Nephron progenitor cell (in vitro differentiated cells): ENCODE measurements around the gene DHX57.

Experiments
- DNase-seq: peaks from one replicate; pipeline ENCODE4 v3.0.0; 2021
- H3K27ac Mint-ChIP-seq: 2 replicates; pipeline ENCODE4 v1.8.0; 2021; ENCODE audit warnings: mild to moderate bottlenecking, moderate library complexity, mixed read lengths
- H3K27me3 Mint-ChIP-seq: 2 replicates; pipeline ENCODE4 v1.8.0; 2021; ENCODE audit warnings: mild to moderate bottlenecking, low read depth, mixed read lengths; ENCODE audit not compliant: poor library complexity
- H3K36me3 Mint-ChIP-seq: 2 replicates; pipeline ENCODE4 v1.8.0; 2021; ENCODE audit warnings: low read depth, mixed read lengths
- H3K4me1 Mint-ChIP-seq: 2 replicates; pipeline ENCODE4 v1.8.0; 2021; ENCODE audit warnings: mixed read lengths
- H3K4me3 Mint-ChIP-seq: 2 replicates; pipeline ENCODE4 v1.8.0; 2021; ENCODE audit warnings: mild to moderate bottlenecking, moderate library complexity, mixed read lengths
- H3K9me3 Mint-ChIP-seq: 2 replicates; pipeline ENCODE4 v1.8.0; 2021; ENCODE audit warnings: mild to moderate bottlenecking, moderate library complexity, mixed read lengths
- TF ChIP-seq, protein P1 (sequence below): fragments of 200-600 bp; sonication (generic); IDR thresholded peaks from 2 replicates; pipeline ENCODE4 v1.5.0; 2021; ENCODE audit warnings: antibody characterized with exemption

Gene DHX57

DNA sequence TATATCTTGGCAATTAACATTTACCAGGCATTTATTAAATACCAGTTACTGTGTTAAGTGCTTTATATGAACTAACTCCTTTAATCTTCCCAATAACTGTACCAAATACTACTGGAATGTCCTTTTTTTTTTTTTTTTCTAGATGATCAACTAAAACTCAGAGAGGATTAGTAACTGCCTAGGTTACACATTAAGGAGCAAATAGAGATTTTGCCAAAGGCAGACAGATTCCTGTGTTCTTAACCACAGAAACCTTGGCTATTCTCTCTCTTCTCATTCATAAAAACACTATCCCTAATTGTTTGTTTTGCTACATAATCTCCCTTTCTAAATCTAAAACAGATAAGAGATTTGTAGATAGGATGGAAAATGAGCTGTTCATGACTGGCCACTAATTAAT, 13.3 kb downstream of the DHX57 start:
- H3K9me3 Mint-ChIP-seq = peaks cover 3% of the 10 kb centered on the region
- no peak overlapping the region for H3K27ac Mint-ChIP-seq
- H3K4me3 Mint-ChIP-seq = no peak overlapping the region
- TF ChIP-seq, protein P1, sequence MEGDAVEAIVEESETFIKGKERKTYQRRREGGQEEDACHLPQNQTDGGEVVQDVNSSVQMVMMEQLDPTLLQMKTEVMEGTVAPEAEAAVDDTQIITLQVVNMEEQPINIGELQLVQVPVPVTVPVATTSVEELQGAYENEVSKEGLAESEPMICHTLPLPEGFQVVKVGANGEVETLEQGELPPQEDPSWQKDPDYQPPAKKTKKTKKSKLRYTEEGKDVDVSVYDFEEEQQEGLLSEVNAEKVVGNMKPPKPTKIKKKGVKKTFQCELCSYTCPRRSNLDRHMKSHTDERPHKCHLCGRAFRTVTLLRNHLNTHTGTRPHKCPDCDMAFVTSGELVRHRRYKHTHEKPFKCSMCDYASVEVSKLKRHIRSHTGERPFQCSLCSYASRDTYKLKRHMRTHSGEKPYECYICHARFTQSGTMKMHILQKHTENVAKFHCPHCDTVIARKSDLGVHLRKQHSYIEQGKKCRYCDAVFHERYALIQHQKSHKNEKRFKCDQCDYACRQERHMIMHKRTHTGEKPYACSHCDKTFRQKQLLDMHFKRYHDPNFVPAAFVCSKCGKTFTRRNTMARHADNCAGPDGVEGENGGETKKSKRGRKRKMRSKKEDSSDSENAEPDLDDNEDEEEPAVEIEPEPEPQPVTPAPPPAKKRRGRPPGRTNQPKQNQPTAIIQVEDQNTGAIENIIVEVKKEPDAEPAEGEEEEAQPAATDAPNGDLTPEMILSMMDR = no peak
- no peaks in the 10 kb centered on the region for H3K27me3 Mint-ChIP-seq
- H3K36me3 Mint-ChIP-seq = peaks cover 66% of the 10 kb centered on the region
- DNase-seq = no peak
- no peaks in the 10 kb centered on the region for H3K4me1 Mint-ChIP-seq

DNA sequence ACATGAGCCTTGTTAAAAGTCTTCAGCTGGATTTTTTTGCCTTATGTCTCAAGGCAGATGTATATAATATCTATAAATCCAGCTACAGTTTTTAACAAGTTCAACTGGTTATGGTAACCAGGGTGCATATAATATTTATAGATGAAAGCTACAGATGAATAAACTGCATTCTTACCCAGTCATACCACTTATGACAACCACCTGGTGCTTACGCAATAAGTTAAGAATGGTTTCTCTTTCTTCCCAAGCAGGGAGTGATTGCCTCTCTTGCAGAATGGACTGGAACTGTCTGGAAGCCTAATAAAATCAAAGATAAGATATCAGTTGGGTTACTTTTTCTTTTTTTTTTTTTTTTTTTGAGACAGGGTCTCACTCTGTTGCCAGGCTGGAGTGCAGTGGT, 19.6 kb downstream of the DHX57 start:
- DNase-seq = no peak
- no peaks in the 10 kb centered on the region for H3K4me1 Mint-ChIP-seq
- no peak overlapping the region for H3K27ac Mint-ChIP-seq
- peaks cover 3% of the 10 kb centered on the region for H3K9me3 Mint-ChIP-seq
- no peak overlapping the region for H3K4me3 Mint-ChIP-seq
- TF ChIP-seq, protein P1 = no peak
- H3K27me3 Mint-ChIP-seq = peaks cover 3% of the 10 kb centered on the region
- H3K36me3 Mint-ChIP-seq = peaks cover 70% of the 10 kb centered on the region

DNA sequence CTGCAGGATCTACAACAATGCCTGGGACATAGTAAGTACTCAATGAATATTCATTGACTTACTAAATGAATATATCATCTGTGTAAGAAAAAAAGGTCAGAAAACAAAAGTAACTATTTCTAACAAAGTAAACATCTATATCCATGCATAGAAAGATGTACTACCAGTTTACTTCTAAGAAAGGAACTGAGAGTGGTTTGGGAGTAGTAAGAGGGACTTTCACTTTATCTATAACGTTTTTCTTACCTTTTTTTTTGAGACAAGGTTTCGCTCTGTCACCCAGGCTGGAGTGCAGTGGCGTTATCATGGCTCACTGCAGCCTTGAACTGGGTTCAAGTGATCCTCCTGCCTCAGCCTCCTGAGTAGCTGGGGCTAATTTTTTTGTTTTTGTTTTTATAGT, 25.7 kb downstream of the DHX57 start:
- TF ChIP-seq, protein P1 = no peak
- H3K4me1 Mint-ChIP-seq = no peaks in the 10 kb centered on the region
- peaks cover 73% of the 10 kb centered on the region for H3K36me3 Mint-ChIP-seq
- no peaks in the 10 kb centered on the region for H3K9me3 Mint-ChIP-seq
- no peak for DNase-seq
- H3K27ac Mint-ChIP-seq = no peak overlapping the region
- no peak overlapping the region for H3K4me3 Mint-ChIP-seq
- peaks cover 3% of the 10 kb centered on the region for H3K27me3 Mint-ChIP-seq

DNA sequence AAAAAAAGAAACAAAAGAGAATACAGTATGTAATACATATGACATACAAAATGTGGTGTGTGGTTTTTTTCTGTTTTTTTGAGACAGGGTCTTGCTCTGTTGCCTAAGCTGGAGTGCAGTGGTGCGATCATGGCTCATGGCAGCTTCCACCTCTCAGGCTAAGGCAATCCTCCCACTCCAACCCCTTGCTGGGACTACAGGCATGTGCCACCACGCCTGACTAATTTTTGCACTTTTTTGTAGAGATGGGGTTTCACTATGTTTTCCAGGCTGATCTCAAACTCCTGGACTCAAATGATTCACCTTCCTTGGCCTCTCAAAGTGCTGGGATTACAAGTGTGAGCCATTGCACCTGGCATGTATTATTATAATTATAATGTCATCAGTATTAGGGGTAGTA, 38.9 kb downstream of the DHX57 start:
- Mint-ChIP-seq H3K4me3 (no peak overlapping the region), H3K9me3 (no peaks in the 10 kb centered on the region), H3K27me3 (peaks cover 2% of the 10 kb centered on the region), H3K36me3 (peaks cover 59% of the 10 kb centered on the region), H3K4me1 (no peaks in the 10 kb centered on the region), H3K27ac (no peak overlapping the region)
- TF ChIP-seq, protein P1 = no peak
- peak; percentile 10 for DNase-seq

DNA sequence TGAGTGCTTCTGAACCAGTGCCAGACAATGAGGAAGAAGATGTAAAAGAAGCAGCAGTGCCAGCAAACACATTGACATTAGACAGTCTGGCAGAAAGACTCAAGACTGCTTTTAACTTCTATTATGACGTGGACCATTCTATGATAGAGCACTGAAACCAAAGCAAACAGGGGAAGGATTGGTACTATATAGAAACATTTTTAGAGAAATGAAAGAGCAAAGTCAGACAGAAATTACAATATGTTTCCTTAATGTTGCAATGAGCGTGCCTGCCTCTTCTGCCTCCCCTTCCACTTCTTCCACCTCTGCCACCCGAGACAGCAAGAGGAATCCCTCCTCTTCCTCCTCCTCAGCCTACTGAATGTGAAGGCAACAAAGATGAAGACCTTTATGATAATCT, 39.7 kb downstream of the DHX57 start:
- H3K27ac Mint-ChIP-seq = peak overlapping the region; percentile 29
- DNase-seq = no peak
- peaks cover 57% of the 10 kb centered on the region for H3K36me3 Mint-ChIP-seq
- peaks cover 2% of the 10 kb centered on the region for H3K27me3 Mint-ChIP-seq
- TF ChIP-seq, protein P1 = no peak
- no peak overlapping the region for H3K4me3 Mint-ChIP-seq
- no peaks in the 10 kb centered on the region for H3K4me1 Mint-ChIP-seq
- no peaks in the 10 kb centered on the region for H3K9me3 Mint-ChIP-seq

DNA sequence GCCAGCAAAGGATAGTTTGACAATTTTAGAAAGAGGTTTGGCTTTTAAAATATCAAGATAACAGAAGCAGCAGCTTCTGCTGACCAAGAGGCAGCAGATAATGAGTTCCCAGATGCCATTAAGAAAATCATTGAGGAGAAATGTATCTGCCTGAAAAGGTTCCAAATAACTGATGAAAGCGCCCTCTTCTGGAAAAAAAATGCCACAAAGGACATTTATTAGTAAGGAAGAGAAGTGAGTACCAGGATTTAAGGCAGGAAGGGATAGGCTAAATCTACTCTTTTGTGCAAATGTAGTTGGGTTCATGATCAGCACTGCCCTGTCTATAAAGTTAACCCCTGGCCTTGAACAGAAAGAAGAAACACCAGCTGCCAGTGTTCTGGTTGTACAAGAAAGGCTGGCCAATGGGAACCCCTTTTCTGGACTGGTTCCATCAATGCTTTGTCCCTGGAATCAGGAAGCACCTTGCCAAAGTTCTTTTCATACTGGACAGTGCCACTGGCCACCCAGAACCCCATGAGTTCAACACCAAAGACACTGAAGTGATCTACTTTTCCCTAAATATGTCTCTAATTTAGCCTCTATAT, 40.6 kb downstream of the DHX57 start:
- no peak overlapping the region for H3K27ac Mint-ChIP-seq
- DNase-seq = no peak
- TF ChIP-seq, protein P1 = peak; percentile 43

More for the DNA sequence above, 40.6 kb downstream of the DHX57 start:
- Mint-ChIP-seq H3K4me1 (no peaks in the 10 kb centered on the region), H3K9me3 (no peaks in the 10 kb centered on the region), H3K4me3 (no peak overlapping the region), H3K36me3 (peaks cover 50% of the 10 kb centered on the region), H3K27me3 (peaks cover 2% of the 10 kb centered on the region)
